Measurements from ENCODE around the gene DYNC2LI1.

- no peak for TF ChIP-seq CTCF (IDR thresholded peaks at IDR 0.05)
- TF ChIP-seq EP300 (IDR thresholded peaks at IDR 0.05) = no peak
- no peak for TF ChIP-seq POLR2A (IDR thresholded peaks at IDR 0.05)
- TF ChIP-seq POLR2AphosphoS5 (IDR thresholded peaks at IDR 0.05) = no peak
Measured at GRCh38 chr2:43764086-43764705, 9.6 kb upstream of the DYNC2LI1 start.
